Measurements from ENCODE around the gene BBIP1.

BBIP1 gene, protein sequence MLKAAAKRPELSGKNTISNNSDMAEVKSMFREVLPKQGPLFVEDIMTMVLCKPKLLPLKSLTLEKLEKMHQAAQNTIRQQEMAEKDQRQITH

DNA sequence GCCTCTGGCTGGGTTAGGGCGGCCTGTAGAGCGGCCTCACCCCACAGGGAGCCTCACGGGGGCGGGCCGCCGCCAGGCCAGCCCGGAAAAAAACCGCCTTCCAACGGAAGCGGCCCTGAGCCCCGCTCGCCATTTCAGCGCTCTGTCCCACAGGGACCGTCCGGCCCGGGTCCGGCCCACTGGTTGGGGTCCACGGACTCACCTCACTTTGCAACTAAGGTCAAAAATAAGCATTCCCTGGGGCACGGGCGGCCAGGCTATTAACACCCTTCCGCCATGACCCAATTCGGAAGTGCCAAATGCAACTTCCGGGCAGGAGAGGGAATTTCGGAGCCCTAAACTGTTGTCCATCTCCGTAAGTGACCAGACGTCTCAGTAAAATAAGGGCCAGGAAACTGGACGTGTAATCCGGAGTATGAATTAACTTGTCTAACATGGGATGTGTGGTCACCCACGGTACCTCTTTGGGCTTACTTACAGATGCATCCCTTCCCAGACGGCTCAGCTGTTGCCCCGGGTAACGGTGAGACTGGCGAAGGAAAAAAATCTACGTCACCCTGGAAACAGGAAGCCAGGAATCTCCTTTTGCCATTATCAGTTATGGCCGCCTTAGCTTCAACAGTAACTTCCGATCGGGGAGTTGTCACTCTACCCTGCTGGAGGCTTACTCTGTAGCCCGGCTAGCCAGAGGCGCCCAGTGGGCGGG is at the start of gene BBIP1:
Gene BBIP1, minus strand, starts transcription at position 538 of the 706 bp plus-strand sequence. CDS start 1,023 bp downstream, outside the sequence.
- DNase-seq, result no peak

DNA sequence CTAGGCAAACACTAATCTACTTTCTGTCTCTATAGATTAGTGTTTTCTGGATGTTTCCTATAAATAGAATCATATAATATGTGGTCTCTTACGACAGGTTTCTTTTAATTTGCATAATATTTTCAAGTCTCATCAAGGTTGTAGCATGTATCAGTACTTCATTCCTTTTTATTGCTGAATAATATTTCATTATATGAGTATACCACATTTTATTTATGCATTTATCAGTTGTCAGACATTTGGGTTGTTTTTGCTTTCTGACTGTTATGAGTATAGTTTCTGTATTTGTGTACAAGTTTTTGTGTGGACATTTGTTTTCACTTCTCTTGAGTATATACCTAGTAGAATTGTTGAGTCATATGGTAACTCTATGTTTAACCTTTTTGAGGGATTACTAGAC is 48.7 kb upstream of the BBIP1 start:
- DNase-seq, result no peak

DNA sequence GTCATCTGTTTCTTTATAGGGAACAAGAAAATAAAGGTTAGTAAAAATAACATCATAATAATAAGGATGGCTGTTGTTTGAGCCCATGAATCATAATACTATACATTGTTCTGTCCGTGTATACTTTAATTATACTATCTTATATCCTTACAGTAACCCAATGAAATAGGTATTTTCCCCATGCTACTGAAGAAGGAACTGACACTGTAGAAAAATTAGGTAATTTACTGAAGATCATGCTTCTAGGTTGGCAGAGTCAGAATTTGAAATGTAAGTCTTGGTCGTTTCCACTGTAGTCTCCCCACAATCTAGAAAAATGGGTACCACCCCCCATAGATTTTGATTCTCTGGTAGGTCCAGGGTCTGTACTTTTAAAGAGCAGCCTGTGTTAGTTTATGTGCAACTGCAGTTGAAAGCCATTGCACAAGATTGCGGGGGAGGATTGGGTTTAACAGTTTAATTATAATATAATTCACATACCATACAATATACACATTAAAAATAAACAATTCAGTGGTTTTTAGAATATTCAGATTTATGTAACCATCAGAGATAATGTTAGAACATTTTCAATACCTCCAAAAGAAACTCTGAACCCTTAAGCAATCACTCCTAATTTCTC is 48.1 kb upstream of the BBIP1 start:
- no peak for DNase-seq

DNA sequence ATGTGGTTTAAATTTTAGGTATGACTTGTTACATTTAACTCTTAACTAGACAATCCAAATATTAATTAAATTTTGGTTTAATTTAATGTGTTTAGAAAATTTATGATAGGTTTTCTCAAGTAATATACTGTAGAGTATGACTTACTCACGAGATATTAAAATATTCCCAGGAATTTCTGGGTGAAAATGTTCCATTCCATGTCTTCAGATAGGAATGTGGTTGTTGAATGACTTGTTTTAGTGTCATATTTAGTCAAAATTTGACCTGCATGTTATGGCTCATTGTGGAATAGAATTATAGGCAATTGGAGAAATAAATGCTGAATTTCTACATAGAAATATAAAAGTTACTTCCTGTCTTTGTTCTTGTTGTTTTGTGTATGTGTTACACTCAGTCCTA is 47.2 kb upstream of the BBIP1 start:
- DNase-seq, result no peak

DNA sequence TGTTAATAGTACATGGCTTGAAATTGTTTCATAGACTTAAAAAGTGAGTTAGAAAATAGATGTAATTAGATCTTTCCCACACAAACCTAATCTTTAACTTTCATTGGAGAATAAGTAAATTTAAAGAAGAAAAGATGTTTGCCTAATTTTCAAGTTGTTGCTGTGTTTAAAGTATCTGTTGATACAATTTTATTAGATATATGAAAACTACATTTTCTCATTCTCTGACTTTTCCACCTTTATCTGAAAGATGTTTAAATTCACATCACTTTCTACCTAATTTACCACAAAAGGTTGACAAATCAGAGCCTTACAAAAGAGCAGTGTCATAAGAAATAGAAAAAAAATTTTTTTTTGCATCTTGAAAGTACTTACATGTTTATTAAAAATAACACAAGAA is 46.2 kb upstream of the BBIP1 start:
- no peak for DNase-seq

DNA sequence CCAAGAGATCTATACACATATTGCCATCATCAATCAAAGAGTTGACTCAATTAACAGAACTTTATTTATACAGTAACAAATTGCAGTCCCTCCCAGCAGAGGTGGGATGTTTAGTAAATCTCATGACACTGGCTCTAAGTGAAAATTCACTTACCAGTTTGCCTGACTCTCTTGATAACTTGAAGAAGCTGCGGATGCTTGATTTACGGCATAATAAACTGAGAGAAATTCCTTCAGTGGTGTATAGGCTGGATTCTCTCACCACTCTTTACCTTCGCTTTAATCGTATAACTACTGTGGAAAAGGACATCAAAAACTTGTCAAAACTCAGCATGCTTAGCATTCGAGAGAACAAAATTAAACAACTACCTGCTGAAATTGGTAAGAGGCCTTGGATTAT is 45.7 kb upstream of the BBIP1 start:
- DNase-seq, result no peak

DNA sequence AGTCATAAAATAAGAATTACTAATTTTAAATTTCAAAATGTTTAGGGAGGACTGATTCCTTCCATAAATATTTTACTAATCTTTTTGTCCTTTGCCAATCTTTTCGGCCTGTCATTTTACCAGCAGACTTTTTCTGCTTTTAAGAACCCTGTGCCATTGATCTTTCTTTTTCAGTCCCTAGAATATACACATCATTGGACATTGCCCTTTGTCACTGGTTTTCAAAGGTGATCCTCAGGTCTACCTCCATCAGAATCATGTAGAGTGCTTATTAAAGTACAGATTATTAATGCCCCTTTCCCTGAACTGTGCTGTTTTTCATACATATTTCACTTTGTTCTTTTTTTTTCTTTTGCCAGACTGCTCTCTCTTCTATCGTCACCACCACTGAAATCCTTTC is 44.2 kb upstream of the BBIP1 start:
- no peak for DNase-seq

DNA sequence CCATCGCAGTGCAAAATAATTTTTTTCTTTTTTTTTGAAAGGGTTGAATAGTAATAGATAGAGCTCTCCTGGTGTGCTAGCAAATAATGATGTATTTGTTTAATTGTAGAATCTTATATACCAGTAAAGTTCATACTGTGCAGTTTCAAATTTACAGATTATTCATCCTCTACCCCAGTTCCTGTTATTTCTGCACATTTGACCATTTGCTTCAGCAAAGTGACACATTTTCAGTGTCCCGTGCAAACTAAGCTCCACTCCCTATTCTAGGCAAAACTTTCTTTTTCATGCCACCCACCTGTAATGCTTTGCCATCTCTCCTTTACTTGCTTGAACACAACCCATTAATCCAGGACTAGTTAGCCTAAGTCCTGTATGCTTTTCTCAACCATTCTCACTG is 43.5 kb upstream of the BBIP1 start:
- no peak for DNase-seq

DNA sequence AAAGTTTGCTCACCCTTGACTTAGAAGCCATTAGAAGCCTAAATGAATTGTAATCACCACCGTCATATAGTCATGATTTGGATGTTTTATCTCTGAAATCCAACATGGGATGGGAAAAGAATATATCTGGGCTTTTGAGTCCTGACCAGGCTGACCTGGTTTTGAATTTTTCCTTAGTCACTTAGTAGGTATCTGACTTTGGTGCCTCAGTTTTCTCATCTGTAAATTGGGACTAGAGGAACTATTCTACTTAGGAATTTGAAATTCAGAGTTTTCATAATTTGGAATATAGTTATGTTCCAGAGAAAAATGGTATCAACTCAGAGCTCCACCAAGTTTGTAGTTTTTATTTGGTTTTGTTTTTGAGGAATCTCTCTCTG is 41.3 kb upstream of the BBIP1 start:
- DNase-seq, result no peak

DNA sequence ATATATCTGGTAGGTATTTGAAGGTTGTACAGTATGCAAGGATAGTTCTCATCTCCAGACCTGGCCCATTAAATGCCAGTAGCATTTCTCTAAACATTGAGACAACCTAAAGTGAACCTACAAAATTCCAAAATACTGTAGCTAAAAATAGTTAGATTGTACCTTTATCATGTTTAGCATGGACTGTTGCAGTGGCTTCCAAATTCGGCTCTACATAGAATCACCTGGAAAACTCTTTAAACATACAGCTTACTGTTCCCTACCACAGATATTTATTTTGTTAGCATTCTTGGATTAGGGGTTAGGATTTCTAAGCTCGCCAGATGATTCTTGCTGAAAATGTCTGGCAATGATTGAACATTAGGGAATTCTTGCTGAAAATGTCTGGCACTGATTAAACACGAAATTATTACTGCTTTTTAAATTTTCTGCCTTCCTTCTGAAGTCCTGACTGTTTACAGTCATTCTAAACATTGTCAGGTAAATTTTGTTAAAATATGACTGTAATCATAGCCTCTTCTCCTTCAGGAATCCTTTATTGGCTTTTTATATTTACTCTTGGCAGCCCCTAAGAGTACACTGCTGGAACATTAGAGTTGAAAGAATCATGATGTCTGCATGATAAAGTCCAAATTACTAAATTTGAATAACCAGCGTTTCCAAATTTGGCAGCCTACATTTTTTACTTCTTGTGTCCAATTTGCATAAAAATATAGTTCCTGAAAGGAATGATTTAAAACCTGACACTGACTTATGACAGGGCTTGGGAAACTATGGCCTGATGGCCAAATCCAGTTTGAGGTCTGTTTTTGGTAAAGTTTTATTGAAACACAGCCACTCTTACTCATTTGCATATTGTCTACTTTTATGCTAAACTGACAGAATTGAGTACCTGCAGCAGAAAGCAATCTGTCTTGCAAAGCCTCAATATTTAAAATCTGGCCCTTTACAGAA is 40.7 kb upstream of the BBIP1 start:
- DNase-seq, result no peak

DNA sequence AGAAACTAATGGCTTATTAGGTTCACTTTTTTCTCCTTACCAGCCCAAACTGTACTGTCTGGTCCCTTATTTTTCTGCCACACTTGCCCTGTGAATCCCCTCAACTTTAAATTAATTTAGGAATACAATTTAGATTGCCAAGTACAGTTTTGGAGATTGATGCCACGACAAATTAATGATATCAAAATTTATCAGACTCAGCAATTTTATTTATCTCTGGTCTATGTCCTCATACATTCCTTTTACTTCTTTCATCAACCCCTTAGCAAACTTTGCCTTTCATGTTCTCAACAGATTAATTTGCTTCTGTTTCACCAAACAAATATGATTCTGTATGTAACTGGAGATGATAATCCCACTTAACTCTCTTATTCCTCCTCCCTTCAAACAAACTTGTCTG is 38.6 kb upstream of the BBIP1 start:
- no peak for DNase-seq

DNA sequence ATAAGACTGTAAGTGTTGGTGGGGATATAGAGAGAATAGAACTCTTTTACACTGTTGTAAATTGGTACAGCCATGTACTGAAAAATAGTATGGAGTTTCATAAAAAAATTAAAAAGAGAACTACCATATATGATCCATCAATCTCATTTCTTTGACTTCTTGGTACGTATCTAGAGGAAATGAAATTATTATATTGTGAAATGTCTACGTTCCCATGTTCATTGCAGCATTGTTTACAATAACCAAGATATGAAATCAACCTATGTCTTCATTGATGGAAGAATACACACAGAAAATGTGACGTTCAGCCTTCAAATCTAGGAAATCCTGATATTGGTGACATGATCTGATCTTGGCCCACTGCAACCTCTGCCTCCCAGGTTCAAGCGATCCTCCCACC is 32.4 kb upstream of the BBIP1 start:
- no peak for DNase-seq

DNA sequence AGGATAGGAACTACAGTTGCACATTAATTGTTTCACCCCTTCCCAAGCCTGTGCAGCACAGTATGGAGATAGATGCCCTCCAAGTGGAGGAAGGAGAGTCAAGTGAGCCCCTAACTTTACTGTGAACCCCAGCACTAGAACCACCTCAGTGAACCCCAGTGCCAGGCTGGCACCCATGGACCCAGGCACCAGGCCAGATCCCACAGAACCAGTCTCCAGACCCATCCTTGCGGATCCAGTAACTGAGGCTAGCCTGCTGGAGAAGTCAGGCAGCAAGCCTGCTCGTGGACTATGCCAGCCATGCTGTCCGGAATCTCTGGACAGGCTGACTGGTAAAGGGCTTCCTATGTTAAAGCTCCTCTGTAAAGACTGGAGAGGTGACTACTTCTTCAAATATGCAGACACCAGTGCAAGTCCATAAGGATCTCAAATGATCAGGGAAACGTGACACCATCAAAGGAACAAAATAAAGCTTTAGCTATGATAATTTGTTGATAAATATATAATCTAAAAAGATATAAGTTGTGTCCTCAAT is 28.1 kb upstream of the BBIP1 start:
- no peak for DNase-seq

DNA sequence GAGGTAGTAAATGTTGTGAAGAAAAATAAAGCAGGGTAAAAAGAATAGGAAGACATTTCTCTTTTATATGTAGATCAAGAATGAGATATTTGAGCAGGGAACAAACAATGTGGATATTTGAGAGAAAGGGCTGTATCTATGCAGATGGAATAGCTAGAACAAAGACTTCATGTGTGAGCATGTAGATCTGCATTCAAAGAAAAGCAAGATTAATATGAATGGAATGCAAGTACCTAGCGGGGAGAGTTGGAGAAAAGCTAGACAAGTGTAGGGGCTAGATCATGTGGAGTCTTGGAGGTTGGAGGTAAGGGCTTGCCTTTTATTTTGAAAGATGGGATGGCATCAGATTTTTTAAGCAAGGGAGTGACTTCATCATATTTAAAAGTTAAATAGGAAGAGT is 27.5 kb upstream of the BBIP1 start:
- DNase-seq, result no peak

DNA sequence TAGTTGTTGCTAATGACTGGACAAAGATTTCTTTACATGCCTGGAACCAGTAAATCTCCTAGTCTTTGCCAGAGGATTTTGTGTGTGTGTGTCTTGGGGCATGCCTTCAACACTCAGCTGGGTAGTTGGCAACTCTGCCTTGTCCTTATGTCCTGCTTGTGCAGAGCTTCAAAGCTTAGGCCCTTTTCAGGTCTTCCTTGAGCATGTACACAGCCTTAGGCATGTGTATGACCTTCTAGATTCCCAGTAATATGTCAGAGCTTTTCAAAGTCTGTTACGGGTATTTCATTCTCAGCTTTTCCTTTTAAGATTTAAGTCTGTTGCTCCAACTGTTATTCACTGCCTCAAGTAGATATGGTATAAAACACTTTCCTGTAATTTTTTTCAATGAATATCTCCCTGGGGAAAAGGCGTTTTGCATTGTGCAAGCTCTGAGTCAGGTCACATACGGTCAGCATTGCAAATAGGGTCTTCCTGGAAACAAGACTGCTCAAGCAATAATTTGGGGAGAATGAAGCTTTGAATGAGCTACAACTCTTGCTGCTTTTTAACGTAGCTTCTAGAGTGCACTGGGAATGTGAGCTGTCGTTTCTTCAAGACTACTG is 25.9 kb upstream of the BBIP1 start:
- no peak for DNase-seq

DNA sequence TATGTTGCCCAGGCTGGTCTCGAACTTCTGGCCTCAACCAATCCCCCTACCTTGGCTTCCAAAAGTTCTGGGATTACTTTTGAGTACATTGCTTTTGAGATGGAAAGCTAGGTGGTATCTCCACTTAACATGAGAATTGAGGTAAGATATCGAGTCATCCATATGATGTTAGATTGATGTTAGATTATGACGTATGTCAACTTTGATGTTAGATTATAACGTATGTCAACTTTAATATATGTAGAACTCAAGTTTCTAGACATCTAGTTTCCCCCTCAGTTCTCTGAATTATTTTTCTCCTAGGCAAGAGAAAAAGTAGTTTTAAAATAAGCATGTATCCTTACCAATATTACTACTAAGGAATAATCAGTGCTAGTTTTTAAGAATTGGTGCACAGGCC is 20.4 kb upstream of the BBIP1 start:
- DNase-seq, result no peak

DNA sequence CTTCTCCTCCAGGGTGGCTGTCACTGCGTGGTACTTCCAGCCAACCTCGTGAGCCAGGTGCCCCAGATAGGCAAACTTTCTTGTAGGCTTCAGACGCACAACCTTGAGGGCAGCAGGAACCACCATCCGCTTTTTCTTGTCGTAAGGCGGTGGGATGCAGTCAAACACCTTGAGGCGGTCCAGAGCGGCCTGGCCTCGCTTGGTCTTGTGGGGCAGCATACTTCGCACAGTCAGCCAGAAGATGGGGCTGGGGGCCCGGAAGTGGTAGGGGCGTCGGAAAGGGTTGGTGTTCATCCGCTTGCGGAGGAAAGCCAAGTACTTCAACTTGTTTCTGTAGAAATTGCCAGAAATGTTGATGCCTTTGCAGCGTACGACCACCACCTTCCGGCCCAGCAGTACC is 17.8 kb upstream of the BBIP1 start:
- no peak for DNase-seq

DNA sequence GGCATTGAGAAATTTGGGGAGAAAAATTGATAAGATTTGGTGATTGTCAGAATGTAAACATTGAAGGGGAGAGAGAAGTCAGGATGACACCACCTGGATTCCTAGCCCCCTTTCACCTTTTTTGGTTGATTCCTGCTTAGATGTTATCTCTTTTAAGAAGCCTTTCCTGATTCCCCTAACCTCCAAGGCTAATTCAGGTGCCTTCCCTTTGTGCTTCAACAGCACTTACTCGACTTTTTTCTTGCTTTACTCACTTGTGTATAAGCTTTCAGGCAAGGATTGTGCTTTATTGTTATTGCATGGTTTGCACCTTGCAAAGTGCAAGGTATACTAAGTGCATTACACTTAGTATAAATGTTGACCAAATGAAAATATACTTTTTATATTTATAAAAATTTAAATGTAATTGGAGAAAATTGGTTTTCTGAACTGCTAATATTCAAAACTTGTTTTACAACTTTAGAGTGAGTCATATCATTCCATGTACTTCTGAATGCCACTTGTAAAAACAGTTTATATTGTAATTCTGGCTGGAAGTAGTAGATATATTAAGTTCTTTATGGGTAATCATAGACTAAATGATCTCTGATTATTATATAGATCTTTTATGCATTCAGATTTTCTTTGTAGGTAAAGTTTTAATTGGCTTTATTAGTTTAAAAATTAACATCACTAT is 13.7 kb upstream of the BBIP1 start:
- no peak for DNase-seq

DNA sequence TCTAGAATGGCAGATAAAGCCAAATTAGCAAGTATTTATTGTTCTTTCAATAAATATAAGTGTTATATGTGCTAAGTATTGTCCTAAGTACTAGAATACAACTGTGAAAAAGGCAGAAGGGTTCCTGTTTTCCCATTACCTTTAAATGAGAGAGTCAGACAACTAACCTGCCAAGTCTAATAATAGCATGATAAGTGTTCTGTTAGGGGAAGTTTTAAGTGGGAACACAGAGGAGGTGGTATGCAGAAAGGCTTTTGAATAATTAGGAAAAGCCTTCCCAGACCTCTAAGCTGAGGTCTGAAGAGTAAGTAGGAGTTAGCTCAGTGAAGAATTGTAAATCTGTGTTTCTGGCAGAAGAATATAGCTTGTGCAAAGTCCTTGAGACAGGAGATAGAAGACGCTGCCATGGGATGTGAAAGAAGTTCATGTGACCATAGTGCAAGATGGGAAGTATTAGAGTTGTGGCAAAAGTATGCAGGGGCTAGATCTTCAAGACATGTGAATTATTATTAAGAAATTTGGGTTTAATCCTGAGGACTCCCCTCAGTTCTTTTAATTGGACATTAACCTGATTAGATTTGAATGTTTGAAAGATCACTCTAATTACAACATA is 12.9 kb upstream of the BBIP1 start:
- DNase-seq, result no peak

DNA sequence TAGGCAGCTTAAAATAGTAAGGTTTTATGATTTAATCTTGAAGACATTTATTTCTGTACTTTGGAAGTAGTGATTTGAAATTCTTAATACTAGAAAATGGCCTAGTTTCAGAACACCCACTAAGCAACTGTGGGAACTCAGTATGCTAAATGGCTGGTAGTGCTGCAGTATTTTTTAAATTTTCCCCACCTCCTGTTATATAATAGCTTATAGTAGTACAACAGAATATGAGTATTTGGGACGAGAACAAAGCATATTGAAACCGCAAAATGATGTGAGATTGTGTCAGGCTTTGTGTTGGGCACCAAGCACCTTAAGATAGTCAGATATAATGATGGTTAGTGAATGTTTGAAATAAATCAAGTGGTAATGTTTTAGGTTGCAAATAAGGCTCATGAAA is 8.5 kb upstream of the BBIP1 start:
- no peak for DNase-seq

DNA sequence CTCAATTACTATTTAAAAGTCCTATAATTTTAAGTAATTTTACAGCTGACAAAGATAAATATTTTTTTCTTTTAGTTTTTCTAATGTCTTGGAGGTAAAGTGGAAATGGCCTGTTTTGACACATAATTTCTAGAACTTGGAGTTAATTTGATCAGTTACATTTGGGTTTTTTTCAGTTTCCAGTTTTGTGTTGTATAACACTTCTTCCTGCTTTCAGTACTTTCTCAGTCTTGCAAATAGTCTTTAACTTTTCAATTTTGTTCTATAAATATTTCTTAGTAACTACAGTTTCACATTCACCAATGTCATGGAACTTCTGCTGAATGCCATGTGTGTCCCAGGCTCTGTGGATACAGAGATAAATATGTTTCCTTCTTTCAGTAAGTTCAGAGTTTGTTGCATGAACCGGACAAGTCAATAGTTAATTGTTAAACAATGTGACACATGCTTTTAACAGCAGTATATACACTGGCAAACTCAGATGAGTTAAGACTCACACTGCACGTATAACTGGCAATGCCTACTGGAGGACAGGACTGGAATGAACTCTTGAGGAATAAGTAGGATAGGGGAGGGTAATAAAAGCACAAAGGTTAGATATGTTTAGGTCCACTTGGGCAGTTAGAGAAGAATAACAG is 5.0 kb upstream of the BBIP1 start:
- DNase-seq, result no peak

All from stimulated activated CD4-positive, alpha-beta T cell treated with anti-CD3 and anti-CD28 coated beads, Interleukin-2, amount 100 ng/mL, for 24 hours (primary cell).